ENCODE measurements around the gene PCSK6.

The PCSK6 gene

GRCh38 chr15:101535170-101535902, 45.8 kb upstream of the PCSK6 start:
- TF ChIP-seq GABPA (IDR thresholded peaks at IDR 0.05; ENCODE audit: low read depth) (no peak), CTCF (IDR thresholded peaks at IDR 0.05; ENCODE audit: insufficient read depth, low read length) (no peak), POLR2AphosphoS5 (IDR thresholded peaks at IDR 0.05; ENCODE audit: low read depth) (no peak), SPI1 (IDR thresholded peaks at IDR 0.05; ENCODE audit: borderline replicate concordance, low read depth) (no peak), REST (IDR thresholded peaks at IDR 0.05; ENCODE audit: insufficient replicate concordance, low read depth) (no peak)
- DNase-seq (ENCODE audit: low read depth in 1 of 2, low spot score in 1 of 2) = no peak
- no peaks in the 10 kb centered on the region for H3K27me3 ChIP-seq (ENCODE audit: insufficient read depth, poor library complexity, severe bottlenecking)
- H3K4me3 ChIP-seq (replicated peaks; ENCODE audit: insufficient read depth, low read length) = no peak overlapping the region
- H3K27ac ChIP-seq (replicated peaks) = no peak overlapping the region

- no peak overlapping the region for H3K27ac ChIP-seq (replicated peaks)
- DNase-seq (ENCODE audit: low read depth in 1 of 2, low spot score in 1 of 2) = no peak
- no peak overlapping the region for H3K4me3 ChIP-seq (replicated peaks; ENCODE audit: insufficient read depth, low read length)
- no peaks in the 10 kb centered on the region for H3K27me3 ChIP-seq (ENCODE audit: insufficient read depth, poor library complexity, severe bottlenecking)
- TF ChIP-seq CTCF (IDR thresholded peaks at IDR 0.05; ENCODE audit: insufficient read depth, low read length) (no peak), SPI1 (IDR thresholded peaks at IDR 0.05; ENCODE audit: borderline replicate concordance, low read depth) (no peak), REST (IDR thresholded peaks at IDR 0.05; ENCODE audit: insufficient replicate concordance, low read depth) (no peak), POLR2AphosphoS5 (IDR thresholded peaks at IDR 0.05; ENCODE audit: low read depth) (no peak), GABPA (IDR thresholded peaks at IDR 0.05; ENCODE audit: low read depth) (no peak)
These were observed 45.0 kb upstream of the PCSK6 start for GRCh38 chr15:101534376-101534970.

GRCh38 chr15:101533371-101534140, 44.0 kb upstream of the PCSK6 start:
- Histone ChIP-seq H3K27me3 (ENCODE audit: insufficient read depth, poor library complexity, severe bottlenecking) (no peaks in the 10 kb centered on the region), H3K27ac (replicated peaks) (no peak overlapping the region), H3K4me3 (replicated peaks; ENCODE audit: insufficient read depth, low read length) (no peak overlapping the region)
- TF ChIP-seq CTCF (IDR thresholded peaks at IDR 0.05; ENCODE audit: insufficient read depth, low read length) (no peak), REST (IDR thresholded peaks at IDR 0.05; ENCODE audit: insufficient replicate concordance, low read depth) (no peak), GABPA (IDR thresholded peaks at IDR 0.05; ENCODE audit: low read depth) (no peak), SPI1 (IDR thresholded peaks at IDR 0.05; ENCODE audit: borderline replicate concordance, low read depth) (no peak), POLR2AphosphoS5 (IDR thresholded peaks at IDR 0.05; ENCODE audit: low read depth) (no peak)
- no peak for DNase-seq (ENCODE audit: low read depth in 1 of 2, low spot score in 1 of 2)

Measured in HL-60 (cell line).